HL-60 (cell line): Measurements from ENCODE around the gene KIF26A.

Experiments used
- DNase-seq, 2 experiments: peaks; one replicate each; pipeline ENCODE4 v3.0.0-alpha.2; 2010 to 2020; ENCODE audit warnings: low read depth in 1 of 2, low spot score in 1 of 2
- H3K27ac ChIP-seq: fragments of 250-450 bp; sonication (Bioruptor Pico); replicated peaks from 2 replicates; pipeline ENCODE4 v1.5.1; 2020; ENCODE audit warnings: mild to moderate bottlenecking, moderate library complexity
- H3K27me3 ChIP-seq: fragments of 250-450 bp; sonication (Bioruptor Pico); 2 replicates; pipeline ENCODE4 v1.5.1; 2021; ENCODE audit warnings: mild to moderate bottlenecking, moderate library complexity; ENCODE audit not compliant: insufficient read depth, poor library complexity, severe bottlenecking
- H3K4me3 ChIP-seq: replicated peaks from 2 replicates; pipeline ENCODE4 v1.5.1; 2011; ENCODE audit warnings: mild to moderate bottlenecking, control low read depth, low read length; ENCODE audit not compliant: insufficient read depth
- GABPA ChIP-seq: IDR thresholded peaks from 2 replicates; pipeline ENCODE4 v1.6.1; 2012; ENCODE audit warnings: low read depth
- POLR2AphosphoS5 ChIP-seq: IDR thresholded peaks from 2 replicates; pipeline ENCODE4 v1.6.1; 2012; ENCODE audit warnings: low read depth
- SPI1 ChIP-seq: IDR thresholded peaks from 2 replicates; pipeline ENCODE4 v1.6.1; 2012; ENCODE audit warnings: low read depth, mild to moderate bottlenecking, borderline replicate concordance
- TF ChIP-seq, protein P1 (sequence below): IDR thresholded peaks from 2 replicates; pipeline ENCODE4 v1.6.1; 2012; ENCODE audit warnings: low read depth; ENCODE audit not compliant: insufficient replicate concordance
- TF ChIP-seq, protein P2 (sequence below): IDR thresholded peaks from one replicate; pipeline ENCODE4 v1.5.1; 2011; ENCODE audit warnings: low read length, control low read depth, inconsistent platforms; ENCODE audit not compliant: insufficient read depth

KIF26A gene

GRCh38 chr14:104196461-104197140, 58.2 kb downstream of the KIF26A start:
- no peak overlapping the region for H3K4me3 ChIP-seq
- TF ChIP-seq GABPA: no peak
- TF ChIP-seq, protein P1, sequence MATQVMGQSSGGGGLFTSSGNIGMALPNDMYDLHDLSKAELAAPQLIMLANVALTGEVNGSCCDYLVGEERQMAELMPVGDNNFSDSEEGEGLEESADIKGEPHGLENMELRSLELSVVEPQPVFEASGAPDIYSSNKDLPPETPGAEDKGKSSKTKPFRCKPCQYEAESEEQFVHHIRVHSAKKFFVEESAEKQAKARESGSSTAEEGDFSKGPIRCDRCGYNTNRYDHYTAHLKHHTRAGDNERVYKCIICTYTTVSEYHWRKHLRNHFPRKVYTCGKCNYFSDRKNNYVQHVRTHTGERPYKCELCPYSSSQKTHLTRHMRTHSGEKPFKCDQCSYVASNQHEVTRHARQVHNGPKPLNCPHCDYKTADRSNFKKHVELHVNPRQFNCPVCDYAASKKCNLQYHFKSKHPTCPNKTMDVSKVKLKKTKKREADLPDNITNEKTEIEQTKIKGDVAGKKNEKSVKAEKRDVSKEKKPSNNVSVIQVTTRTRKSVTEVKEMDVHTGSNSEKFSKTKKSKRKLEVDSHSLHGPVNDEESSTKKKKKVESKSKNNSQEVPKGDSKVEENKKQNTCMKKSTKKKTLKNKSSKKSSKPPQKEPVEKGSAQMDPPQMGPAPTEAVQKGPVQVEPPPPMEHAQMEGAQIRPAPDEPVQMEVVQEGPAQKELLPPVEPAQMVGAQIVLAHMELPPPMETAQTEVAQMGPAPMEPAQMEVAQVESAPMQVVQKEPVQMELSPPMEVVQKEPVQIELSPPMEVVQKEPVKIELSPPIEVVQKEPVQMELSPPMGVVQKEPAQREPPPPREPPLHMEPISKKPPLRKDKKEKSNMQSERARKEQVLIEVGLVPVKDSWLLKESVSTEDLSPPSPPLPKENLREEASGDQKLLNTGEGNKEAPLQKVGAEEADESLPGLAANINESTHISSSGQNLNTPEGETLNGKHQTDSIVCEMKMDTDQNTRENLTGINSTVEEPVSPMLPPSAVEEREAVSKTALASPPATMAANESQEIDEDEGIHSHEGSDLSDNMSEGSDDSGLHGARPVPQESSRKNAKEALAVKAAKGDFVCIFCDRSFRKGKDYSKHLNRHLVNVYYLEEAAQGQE: no peak
- no peak for TF ChIP-seq SPI1
- TF ChIP-seq, protein P2, sequence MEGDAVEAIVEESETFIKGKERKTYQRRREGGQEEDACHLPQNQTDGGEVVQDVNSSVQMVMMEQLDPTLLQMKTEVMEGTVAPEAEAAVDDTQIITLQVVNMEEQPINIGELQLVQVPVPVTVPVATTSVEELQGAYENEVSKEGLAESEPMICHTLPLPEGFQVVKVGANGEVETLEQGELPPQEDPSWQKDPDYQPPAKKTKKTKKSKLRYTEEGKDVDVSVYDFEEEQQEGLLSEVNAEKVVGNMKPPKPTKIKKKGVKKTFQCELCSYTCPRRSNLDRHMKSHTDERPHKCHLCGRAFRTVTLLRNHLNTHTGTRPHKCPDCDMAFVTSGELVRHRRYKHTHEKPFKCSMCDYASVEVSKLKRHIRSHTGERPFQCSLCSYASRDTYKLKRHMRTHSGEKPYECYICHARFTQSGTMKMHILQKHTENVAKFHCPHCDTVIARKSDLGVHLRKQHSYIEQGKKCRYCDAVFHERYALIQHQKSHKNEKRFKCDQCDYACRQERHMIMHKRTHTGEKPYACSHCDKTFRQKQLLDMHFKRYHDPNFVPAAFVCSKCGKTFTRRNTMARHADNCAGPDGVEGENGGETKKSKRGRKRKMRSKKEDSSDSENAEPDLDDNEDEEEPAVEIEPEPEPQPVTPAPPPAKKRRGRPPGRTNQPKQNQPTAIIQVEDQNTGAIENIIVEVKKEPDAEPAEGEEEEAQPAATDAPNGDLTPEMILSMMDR: no peak
- TF ChIP-seq POLR2AphosphoS5: no peak
- H3K27ac ChIP-seq: no peak overlapping the region
- H3K27me3 ChIP-seq: no peaks in the 10 kb centered on the region
- DNase-seq: no peak

- Histone ChIP-seq H3K27me3 (no peaks in the 10 kb centered on the region), H3K27ac (no peak overlapping the region), H3K4me3 (no peak overlapping the region)
- TF ChIP-seq GABPA: no peak
- TF ChIP-seq, protein P2: no peak
- TF ChIP-seq SPI1: no peak
- TF ChIP-seq POLR2AphosphoS5: no peak
- TF ChIP-seq, protein P1: no peak
- no peak for DNase-seq
Measured at GRCh38 chr14:104197449-104198247, 59.3 kb downstream of the KIF26A start.

DNA sequence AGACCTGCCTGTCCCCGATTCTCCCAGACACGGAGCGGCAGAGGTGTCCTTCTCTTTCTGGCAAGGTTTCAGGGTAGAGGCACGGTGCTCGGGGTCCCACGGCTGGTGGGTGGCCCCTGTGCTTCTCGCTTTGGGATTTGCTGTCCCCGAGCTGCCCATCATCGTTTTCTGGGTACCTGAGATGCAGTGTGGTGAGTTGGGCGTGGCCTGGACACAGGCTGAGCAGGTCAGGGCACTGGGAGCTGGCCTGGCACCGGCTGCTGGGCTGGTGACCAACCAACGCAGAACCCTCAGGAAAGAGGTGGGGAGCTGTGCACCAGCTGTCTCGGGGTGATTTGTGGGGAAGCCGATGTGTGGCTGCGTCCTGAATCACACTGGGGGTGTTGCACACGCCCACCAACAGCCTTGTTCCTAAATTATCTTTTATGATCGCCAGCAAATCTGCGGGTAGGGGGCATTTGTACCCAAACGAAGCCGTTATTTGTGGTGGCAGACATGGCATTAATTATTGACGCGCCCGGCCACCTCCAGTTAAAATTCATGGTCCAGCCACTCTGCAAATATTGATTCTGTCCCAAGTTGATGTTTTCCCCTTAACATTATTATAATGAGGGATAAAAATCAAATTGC, 61.0 kb downstream of the KIF26A start:
- Histone ChIP-seq H3K4me3 (no peak overlapping the region), H3K27me3 (no peaks in the 10 kb centered on the region), H3K27ac (no peak overlapping the region)
- TF ChIP-seq SPI1: no peak
- no peak for DNase-seq

- DNase-seq: no peak
- Histone ChIP-seq H3K4me3 (no peak overlapping the region), H3K27me3 (no peaks in the 10 kb centered on the region), H3K27ac (no peak overlapping the region)
- TF ChIP-seq, protein P1: no peak
- no peak for TF ChIP-seq SPI1
- TF ChIP-seq, protein P2: no peak
- no peak for TF ChIP-seq POLR2AphosphoS5
Measured at GRCh38 chr14:104200106-104200505, 61.7 kb downstream of the KIF26A start.
